Cardiac muscle cell (in vitro differentiated cells and primary cell): ENCODE data around the gene CHSY1. TPM values are rescaled to one million over a fixed set of nuclear protein-coding genes. Genes with fewer than 3 reads are reported as not detected.

ENCODE experiments used
- DNase-seq, 2 donors: peaks; one replicate each; pipeline versions ENCODE4 v3.0.0 to v3.0.0-alpha.2; 2010 to 2017; ENCODE audit warnings: low read depth in 1 of 2, low spot score in 1 of 2
- H3K27ac ChIP-seq: fragments of 200-600 bp; sonication (generic); 2 replicates; pipeline ENCODE4 v1.5.1; 2016
- H3K27me3 ChIP-seq: fragments of 200-600 bp; sonication (generic); 2 replicates; pipeline ENCODE4 v1.6.0; 2016; ENCODE audit warnings: control low read depth
- H3K36me3 ChIP-seq: fragments of 200-600 bp; sonication (generic); 2 replicates; pipeline ENCODE4 v1.5.1; 2016; ENCODE audit warnings: control low read depth
- H3K4me1 ChIP-seq: fragments of 200-600 bp; sonication (generic); 2 replicates; pipeline ENCODE4 v1.8.1; 2017; ENCODE audit warnings: low read depth, mild to moderate bottlenecking, mixed run types
- H3K4me3 ChIP-seq: fragments of 200-600 bp; sonication (generic); 2 replicates; pipeline ENCODE4 v1.5.1; 2016; ENCODE audit warnings: mild to moderate bottlenecking
- H3K9me3 ChIP-seq: fragments of 200-600 bp; sonication (generic); 2 replicates; pipeline ENCODE4 v1.5.1; 2017; ENCODE audit warnings: low read depth, mild to moderate bottlenecking, control low read depth
- CTCF ChIP-seq: IDR thresholded peaks from 2 replicates; pipeline ENCODE4 v1.5.1; 2012; ENCODE audit warnings: low read depth, mild to moderate bottlenecking, low read length
- polyA plus RNA-seq: library from polyadenylated mRNA; unstranded; fragments of >200 nt; fragmentation: Nextera tagmentation; extraction: Ambion mirVana; gene quantifications from 2 replicates; pipeline ENCODE4 v1.2.1, GENCODE V29; 2016
- total RNA-seq: library from RNA; depleted of rRNA; stranded (reverse); fragments of >200 nt; gene quantifications from 2 replicates; pipeline ENCODE4 v1.2.3, GENCODE V29; 2016

The CHSY1 gene
- total and polyA plus RNA-seq, 2 experiments from 2014 or later: 30.3 to 33.4 TPM

- Histone ChIP-seq H3K4me3 (no peak overlapping the region), H3K27ac (peak overlapping the region; percentile 84), H3K27me3 (no peaks in the 10 kb centered on the region), H3K9me3 (no peaks in the 10 kb centered on the region), H3K4me1 (peaks cover 38% of the 10 kb centered on the region), H3K36me3 (no peaks in the 10 kb centered on the region)
- no peak for DNase-seq
- no peak for TF ChIP-seq CTCF
Observed at GRCh38 chr15:101198031-101198575, 53.7 kb downstream of the CHSY1 start.

- Histone ChIP-seq H3K36me3 (no peaks in the 10 kb centered on the region), H3K4me1 (peaks cover 43% of the 10 kb centered on the region), H3K4me3 (no peak overlapping the region), H3K27ac (peak overlapping the region; percentile 17), H3K27me3 (no peaks in the 10 kb centered on the region), H3K9me3 (no peaks in the 10 kb centered on the region)
- DNase-seq: peak in 1 of 2 donors; percentile 34
- no peak for TF ChIP-seq CTCF
Observed at GRCh38 chr15:101194546-101195125, 57.2 kb downstream of the CHSY1 start.

GRCh38 chr15:101193806-101194545 lies 57.9 kb downstream of the CHSY1 start:
- Histone ChIP-seq H3K27ac (peak overlapping the region; percentile 41), H3K36me3 (no peaks in the 10 kb centered on the region), H3K9me3 (no peaks in the 10 kb centered on the region), H3K27me3 (no peaks in the 10 kb centered on the region), H3K4me1 (peaks cover 45% of the 10 kb centered on the region), H3K4me3 (no peak overlapping the region)
- TF ChIP-seq CTCF: no peak
- no peak for DNase-seq

GRCh38 chr15:101193120-101193644 lies 58.7 kb downstream of the CHSY1 start:
- no peaks in the 10 kb centered on the region for H3K27me3 ChIP-seq
- H3K9me3 ChIP-seq: no peaks in the 10 kb centered on the region
- DNase-seq: no peak
- peaks cover 46% of the 10 kb centered on the region for H3K4me1 ChIP-seq
- peak overlapping the region; percentile 41 for H3K27ac ChIP-seq
- H3K4me3 ChIP-seq: no peak overlapping the region
- no peak for TF ChIP-seq CTCF
- no peaks in the 10 kb centered on the region for H3K36me3 ChIP-seq

GRCh38 chr15:101192081-101192480 lies 59.8 kb downstream of the CHSY1 start:
- no peak for DNase-seq
- Histone ChIP-seq H3K36me3 (no peaks in the 10 kb centered on the region), H3K27ac (peak overlapping the region; percentile 41), H3K4me1 (peaks cover 49% of the 10 kb centered on the region), H3K4me3 (no peak overlapping the region), H3K27me3 (no peaks in the 10 kb centered on the region), H3K9me3 (no peaks in the 10 kb centered on the region)
- TF ChIP-seq CTCF: no peak
